Astrocyte (in vitro differentiated cells and primary cell): ENCODE measurements around the gene JAKMIP2. TPM values are rescaled to one million over a fixed set of nuclear protein-coding genes. Genes with fewer than 3 reads are reported as not detected.

Experiments used
- DNase-seq: peaks from one replicate; pipeline ENCODE4 v3.0.0-alpha.2; 2010; ENCODE audit warnings: low read depth
- FAIRE-seq: peaks from 2 replicates; lab custom pipeline; 2011; peaks lifted over from hg19 to GRCh38; lab: Jason Lieb, UNC
- H2AFZ ChIP-seq: 2 replicates; pipeline ENCODE4 v1.6.0; 2012; ENCODE audit warnings: low read depth, low read length, inconsistent platforms
- H3K27ac ChIP-seq: 2 replicates; pipeline ENCODE4 v1.5.1; 2011; ENCODE audit warnings: low read depth, low read length, inconsistent platforms
- H3K27me3 ChIP-seq: 2 replicates; pipeline ENCODE4 v1.6.0; 2011; ENCODE audit warnings: low read length, inconsistent platforms; ENCODE audit not compliant: insufficient read depth
- H3K36me3 ChIP-seq: 2 replicates; pipeline ENCODE4 v1.5.1; 2011; ENCODE audit warnings: low read length, inconsistent platforms; ENCODE audit not compliant: insufficient read depth
- H3K4me1 ChIP-seq: 2 replicates; pipeline ENCODE4 v1.5.1; 2011; ENCODE audit warnings: low read length, inconsistent platforms; ENCODE audit not compliant: insufficient read depth
- H3K4me2 ChIP-seq: 2 replicates; pipeline ENCODE4 v1.6.0; 2012; ENCODE audit warnings: low read length, inconsistent platforms
- H3K4me3 ChIP-seq: 2 replicates; pipeline ENCODE4 v1.5.1; 2011; ENCODE audit warnings: low read depth, mild to moderate bottlenecking, low read length, inconsistent platforms; ENCODE audit not compliant: insufficient read depth
- H3K79me2 ChIP-seq: 2 replicates; pipeline ENCODE4 v1.6.0; 2012; ENCODE audit warnings: mild to moderate bottlenecking, low read length, inconsistent platforms; ENCODE audit not compliant: insufficient read depth
- H3K9ac ChIP-seq: 2 replicates; pipeline ENCODE4 v1.6.0; 2012; ENCODE audit warnings: mild to moderate bottlenecking, low read length, inconsistent platforms
- H3K9me3 ChIP-seq: 2 replicates; pipeline ENCODE4 v1.5.1; 2012; ENCODE audit warnings: low read depth, mild to moderate bottlenecking, low read length, inconsistent platforms; ENCODE audit not compliant: insufficient read depth
- H4K20me1 ChIP-seq: 2 replicates; pipeline ENCODE4 v1.6.0; 2012; ENCODE audit warnings: low read length, inconsistent platforms; ENCODE audit not compliant: insufficient read depth
- H3K27ac Mint-ChIP-seq: one replicate; pipeline ENCODE4 v1.8.0; 2021; ENCODE audit warnings: mild to moderate bottlenecking, mixed read lengths; ENCODE audit not compliant: unreplicated experiment
- H3K27me3 Mint-ChIP-seq: one replicate; pipeline ENCODE4 v1.8.0; 2021; ENCODE audit warnings: low read depth, mixed read lengths; ENCODE audit not compliant: unreplicated experiment
- H3K36me3 Mint-ChIP-seq: one replicate; pipeline ENCODE4 v1.8.0; 2021; ENCODE audit warnings: low read depth, mixed read lengths; ENCODE audit not compliant: unreplicated experiment
- H3K4me1 Mint-ChIP-seq: one replicate; pipeline ENCODE4 v1.8.0; 2021; ENCODE audit warnings: low read depth, mixed read lengths; ENCODE audit not compliant: unreplicated experiment
- H3K4me3 Mint-ChIP-seq: one replicate; pipeline ENCODE4 v1.8.0; 2021; ENCODE audit warnings: mild to moderate bottlenecking, moderate library complexity, mixed read lengths; ENCODE audit not compliant: unreplicated experiment
- H3K9me3 Mint-ChIP-seq: one replicate; pipeline ENCODE4 v1.8.0; 2021; ENCODE audit warnings: mild to moderate bottlenecking, mixed read lengths; ENCODE audit not compliant: unreplicated experiment
- EZH2 ChIP-seq: IDR thresholded peaks from 2 replicates; pipeline ENCODE4 v1.6.1; 2012; ENCODE audit warnings: mild to moderate bottlenecking, low read length, inconsistent platforms; ENCODE audit not compliant: insufficient read depth
- total RNA-seq: library from RNA; stranded (reverse); gene quantifications from 2 replicates; pipeline ENCODE4 v1.2.1, GENCODE V29; 2021
- TF ChIP-seq, protein P1 (sequence below): IDR thresholded peaks from 2 replicates; pipeline ENCODE4 v1.5.1; 2011; ENCODE audit warnings: low read depth, mild to moderate bottlenecking, inconsistent platforms, low read length, moderate library complexity; ENCODE audit not compliant: insufficient read depth

Gene JAKMIP2
- total RNA-seq, 1 donor from 2014 or later = 15.1 TPM

DNA sequence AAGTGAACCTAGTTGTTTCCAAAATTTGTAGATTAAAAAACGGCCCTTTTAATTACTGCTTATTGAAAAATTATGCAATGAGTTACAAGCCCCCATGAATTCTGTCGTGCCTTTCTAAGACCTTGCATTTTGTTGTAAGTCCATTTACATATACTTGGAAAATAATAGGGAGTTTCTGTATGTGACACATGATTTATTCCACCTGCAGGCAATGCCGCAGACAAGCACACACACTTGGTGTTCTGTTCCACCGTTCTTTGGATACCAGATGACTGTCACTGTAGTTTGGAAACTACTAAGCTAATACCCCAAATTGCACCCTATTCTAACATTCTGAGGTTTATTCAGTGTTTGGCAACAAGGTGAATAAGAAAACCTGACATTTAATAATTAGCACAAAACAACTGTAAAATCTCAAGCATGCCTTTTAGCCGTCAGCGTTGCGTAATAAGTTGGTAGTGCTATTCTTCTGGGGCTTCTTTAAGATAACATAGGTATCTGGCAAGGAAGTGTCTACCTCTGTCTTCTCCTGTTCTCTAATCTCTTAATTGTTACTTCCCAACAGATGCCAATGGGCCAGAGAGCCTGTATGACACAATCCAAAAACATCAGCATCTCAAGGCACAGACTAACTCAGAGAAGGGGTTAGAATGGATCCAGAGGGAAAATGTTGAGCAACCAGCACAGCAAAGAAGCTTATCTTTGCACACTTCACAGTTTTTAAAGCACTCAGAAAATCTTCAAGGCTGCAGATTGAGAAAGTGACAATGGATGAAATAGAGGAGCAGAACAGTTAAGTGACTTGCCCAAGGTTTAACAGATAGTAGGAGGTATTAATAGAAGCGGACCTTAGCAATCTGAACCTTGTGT, 224.4 kb downstream of the JAKMIP2 start:
- Histone ChIP-seq H3K4me1 (peaks cover 27% of the 10 kb centered on the region), H3K9me3 (no peaks in the 10 kb centered on the region), H3K4me2 (no peak overlapping the region), H3K27ac (no peak overlapping the region), H3K79me2 (no peaks in the 10 kb centered on the region), H2AFZ (no peak overlapping the region), H3K9ac (no peak overlapping the region), H3K4me3 (no peak overlapping the region), H3K27me3 (no peaks in the 10 kb centered on the region), H3K36me3 (no peaks in the 10 kb centered on the region), H4K20me1 (no peaks in the 10 kb centered on the region)
- Mint-ChIP-seq H3K4me1 (peaks cover 18% of the 10 kb centered on the region), H3K27me3 (no peaks in the 10 kb centered on the region), H3K36me3 (no peaks in the 10 kb centered on the region), H3K27ac (no peak overlapping the region), H3K4me3 (no peak overlapping the region), H3K9me3 (no peaks in the 10 kb centered on the region)
- no peak for TF ChIP-seq EZH2
- TF ChIP-seq, protein P1, sequence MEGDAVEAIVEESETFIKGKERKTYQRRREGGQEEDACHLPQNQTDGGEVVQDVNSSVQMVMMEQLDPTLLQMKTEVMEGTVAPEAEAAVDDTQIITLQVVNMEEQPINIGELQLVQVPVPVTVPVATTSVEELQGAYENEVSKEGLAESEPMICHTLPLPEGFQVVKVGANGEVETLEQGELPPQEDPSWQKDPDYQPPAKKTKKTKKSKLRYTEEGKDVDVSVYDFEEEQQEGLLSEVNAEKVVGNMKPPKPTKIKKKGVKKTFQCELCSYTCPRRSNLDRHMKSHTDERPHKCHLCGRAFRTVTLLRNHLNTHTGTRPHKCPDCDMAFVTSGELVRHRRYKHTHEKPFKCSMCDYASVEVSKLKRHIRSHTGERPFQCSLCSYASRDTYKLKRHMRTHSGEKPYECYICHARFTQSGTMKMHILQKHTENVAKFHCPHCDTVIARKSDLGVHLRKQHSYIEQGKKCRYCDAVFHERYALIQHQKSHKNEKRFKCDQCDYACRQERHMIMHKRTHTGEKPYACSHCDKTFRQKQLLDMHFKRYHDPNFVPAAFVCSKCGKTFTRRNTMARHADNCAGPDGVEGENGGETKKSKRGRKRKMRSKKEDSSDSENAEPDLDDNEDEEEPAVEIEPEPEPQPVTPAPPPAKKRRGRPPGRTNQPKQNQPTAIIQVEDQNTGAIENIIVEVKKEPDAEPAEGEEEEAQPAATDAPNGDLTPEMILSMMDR = no peak
- peak; percentile 23 for FAIRE-seq
- peak; percentile 48 for DNase-seq

DNA sequence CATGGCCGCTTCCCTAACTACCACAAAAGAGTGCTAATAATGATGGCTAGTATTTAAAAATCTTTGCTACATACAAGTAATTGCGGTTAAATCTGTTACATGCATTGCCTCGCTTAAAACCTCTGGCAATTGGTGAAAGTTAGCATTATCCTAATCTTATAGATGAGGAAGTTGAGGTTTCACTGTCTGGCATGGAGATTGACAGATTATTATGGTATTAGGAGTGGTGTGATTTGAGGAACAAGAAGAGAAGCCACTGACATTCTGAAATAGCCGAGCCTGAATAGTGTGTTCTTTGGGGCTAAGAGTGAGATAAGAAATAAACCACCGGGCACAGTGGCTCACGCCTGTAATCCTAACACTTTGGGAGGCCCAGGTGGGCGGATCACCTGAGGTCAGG, 227.4 kb downstream of the JAKMIP2 start:
- Histone ChIP-seq H3K9ac (peak overlapping the region; percentile 76), H3K27me3 (no peaks in the 10 kb centered on the region), H3K36me3 (no peaks in the 10 kb centered on the region), H3K27ac (peak overlapping the region; percentile 77), H3K4me1 (peaks cover 27% of the 10 kb centered on the region), H3K9me3 (no peaks in the 10 kb centered on the region), H3K4me2 (no peak overlapping the region), H3K79me2 (no peaks in the 10 kb centered on the region), H4K20me1 (no peaks in the 10 kb centered on the region), H3K4me3 (no peak overlapping the region), H2AFZ (no peak overlapping the region)
- TF ChIP-seq EZH2 = no peak
- TF ChIP-seq, protein P1 = no peak
- Mint-ChIP-seq H3K4me3 (no peak overlapping the region), H3K27me3 (no peaks in the 10 kb centered on the region), H3K36me3 (peaks cover 1% of the 10 kb centered on the region), H3K4me1 (peaks cover 14% of the 10 kb centered on the region), H3K27ac (no peak overlapping the region), H3K9me3 (no peaks in the 10 kb centered on the region)
- no peak for FAIRE-seq
- DNase-seq = no peak
